NCI-H2029 (cell line): ENCODE data around the gene COLEC12.

Experiments used
- DNase-seq: peaks from one replicate; lab custom pipeline; 2025; lab: John Stamatoyannopoulos, UW

Gene COLEC12

DNA sequence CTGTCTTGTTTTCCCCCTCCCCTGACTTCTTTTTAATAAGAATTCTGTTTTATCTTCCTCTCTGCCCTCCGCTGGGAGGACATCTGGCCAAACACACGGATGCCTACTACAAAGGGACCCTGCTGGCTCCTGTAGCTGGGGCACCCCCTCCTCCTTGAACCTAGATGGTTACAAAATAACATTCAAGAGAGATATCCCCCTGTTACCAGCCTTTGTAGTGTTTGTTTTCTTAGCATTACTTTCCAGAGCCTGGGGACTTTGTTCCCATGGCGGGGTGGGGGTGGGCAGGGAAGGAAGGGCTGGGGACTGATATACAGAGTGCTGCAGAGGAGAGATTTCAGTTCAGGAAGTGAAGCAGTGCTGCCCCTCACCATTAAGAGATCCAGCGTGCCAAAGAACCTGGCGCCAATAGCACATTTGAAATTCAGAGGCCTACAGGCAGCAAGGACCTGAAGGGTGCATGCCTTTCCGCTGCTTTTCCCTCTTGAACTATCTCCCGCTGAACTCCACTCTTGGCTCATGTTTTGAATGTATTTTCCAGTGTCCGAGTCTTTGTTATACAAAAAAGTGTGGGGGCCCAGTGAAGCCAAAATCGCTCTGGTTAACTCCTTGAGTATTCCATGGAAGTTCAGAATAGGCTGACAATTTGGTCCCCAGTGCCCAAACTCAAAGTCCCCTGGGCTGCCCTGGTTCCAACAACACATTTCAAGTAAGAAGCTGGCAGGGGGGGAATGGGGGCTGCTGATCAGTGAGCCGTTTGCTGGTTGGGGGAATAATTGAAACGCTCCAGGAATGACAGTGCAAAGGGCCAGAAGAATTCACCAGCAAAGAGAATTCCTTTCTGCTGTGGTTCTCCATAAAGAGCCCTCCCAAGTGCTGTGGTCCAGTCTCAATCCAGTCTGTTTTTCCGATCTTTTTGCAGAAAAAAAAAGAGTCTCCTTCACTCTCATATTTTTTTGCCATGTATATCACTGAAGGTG is 137.9 kb downstream of the COLEC12 start:
- no peak for DNase-seq

DNA sequence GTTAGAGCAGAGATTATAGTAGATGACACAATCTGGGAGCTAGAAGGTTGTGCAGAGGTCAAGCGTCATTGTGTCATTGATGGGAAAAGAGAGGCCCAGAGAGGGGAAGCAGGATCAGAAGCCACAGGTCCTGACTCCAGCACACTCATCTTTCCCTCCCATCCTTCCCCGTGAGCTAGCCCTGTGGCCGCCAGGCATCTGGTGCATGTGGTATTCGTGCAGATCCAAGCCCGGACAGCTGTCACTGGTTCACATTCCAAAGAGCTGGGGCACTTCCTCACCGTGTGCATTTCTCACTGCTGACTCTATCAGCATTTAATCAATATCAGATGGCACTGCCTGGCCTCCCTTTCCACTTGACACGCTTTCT is 138.6 kb downstream of the COLEC12 start:
- DNase-seq, result no peak

GRCh38 chr18:361100-361732 is 139.3 kb downstream of the COLEC12 start:
- DNase-seq, result no peak

DNA sequence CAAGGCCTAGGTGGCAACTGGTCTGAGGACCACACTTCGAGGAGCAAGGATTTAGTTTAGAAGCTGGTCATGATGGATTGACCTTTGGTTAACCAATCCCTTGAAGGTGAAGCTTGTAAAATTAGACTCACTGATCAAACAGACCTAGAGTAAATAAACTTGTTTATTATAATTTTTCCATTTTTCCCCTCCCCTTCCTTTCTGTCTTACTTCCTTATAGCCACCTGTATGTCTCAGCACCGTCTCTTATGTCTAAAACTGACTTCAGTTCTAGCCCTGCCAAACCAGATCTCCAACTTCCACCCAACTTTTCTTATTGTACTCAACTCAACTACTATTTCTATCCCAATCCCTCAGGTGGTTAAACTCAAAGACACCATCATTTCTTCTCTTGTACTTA is 139.8 kb downstream of the COLEC12 start:
- DNase-seq, result no peak

GRCh38 chr18:356778-357177 is 143.7 kb downstream of the COLEC12 start:
- no peak for DNase-seq

DNA sequence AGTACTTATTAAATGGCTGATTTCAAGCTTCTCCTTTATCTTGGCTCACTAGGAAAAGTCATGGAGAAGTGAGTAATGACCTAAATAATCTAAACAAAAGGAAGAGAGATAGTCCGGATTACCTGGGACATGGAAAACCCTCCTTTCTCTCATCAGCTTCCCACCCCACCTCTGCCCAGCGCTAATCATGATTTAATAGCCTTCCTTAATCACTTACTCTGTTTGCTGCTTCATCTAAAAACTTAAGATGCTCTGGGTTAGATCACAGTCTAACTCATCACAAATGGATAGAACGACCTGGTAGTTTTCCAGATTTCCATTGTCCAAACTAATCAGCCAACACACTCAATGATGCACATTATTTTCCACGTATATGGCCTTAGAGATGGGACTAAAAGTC is 144.8 kb downstream of the COLEC12 start:
- no peak for DNase-seq

DNA sequence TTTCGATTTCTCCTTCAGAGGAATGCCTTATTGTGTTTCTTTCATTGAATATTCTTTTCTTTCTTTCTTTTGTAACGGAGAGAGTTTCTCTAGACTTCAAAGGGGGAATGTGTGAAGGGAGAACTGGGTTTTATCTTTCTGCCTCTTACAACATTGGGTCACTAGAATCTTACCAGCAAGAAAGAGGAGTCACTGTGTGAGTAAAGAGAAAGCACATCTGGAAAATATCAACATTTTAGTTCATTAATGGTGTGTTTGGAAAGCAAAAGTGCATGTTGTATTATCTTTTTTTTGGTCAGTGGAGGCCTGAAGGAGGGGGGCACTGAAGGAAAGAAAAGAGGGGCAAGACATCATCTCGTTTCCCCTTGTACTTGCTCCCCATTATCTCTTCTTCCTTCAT is 146.0 kb downstream of the COLEC12 start:
- DNase-seq, result no peak

- DNase-seq, result no peak
These were observed 146.5 kb downstream of the COLEC12 start for GRCh38 chr18:354003-354402.

- DNase-seq, result no peak
These were observed 148.1 kb downstream of the COLEC12 start for GRCh38 chr18:352438-352837.

DNA sequence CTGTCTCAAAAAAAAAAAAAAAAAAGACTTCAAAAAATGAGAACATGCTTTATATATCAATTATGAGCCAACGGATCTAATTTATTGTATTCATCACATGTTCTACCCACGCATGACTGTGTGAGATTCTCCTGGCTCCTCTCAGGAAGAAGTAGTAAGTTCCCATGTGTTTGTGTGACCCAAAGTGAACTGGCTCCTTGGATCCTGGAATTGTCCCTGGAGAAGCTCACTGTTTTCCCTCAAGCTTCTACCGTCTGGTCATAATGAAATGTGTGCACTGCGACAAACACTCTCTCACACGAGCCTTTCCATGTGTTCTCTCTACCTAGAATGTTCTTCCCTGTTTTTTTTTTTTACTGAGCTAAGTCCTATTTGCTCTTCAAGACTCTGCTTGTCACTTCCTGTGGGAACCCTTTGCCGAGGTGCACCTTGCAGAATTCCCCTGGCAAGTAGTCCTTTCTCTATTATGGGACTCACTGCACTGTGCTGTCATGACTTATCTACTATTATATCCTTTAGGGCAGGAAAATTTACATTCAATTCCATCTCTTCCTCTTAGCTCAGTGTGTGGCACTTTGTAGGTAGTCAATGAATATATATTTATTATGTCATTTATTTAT is 149.4 kb downstream of the COLEC12 start:
- no peak for DNase-seq

- DNase-seq, result no peak
These were observed 153.9 kb downstream of the COLEC12 start for GRCh38 chr18:346600-346999.

GRCh38 chr18:341102-341501 is 159.4 kb downstream of the COLEC12 start:
- DNase-seq, result no peak

DNA sequence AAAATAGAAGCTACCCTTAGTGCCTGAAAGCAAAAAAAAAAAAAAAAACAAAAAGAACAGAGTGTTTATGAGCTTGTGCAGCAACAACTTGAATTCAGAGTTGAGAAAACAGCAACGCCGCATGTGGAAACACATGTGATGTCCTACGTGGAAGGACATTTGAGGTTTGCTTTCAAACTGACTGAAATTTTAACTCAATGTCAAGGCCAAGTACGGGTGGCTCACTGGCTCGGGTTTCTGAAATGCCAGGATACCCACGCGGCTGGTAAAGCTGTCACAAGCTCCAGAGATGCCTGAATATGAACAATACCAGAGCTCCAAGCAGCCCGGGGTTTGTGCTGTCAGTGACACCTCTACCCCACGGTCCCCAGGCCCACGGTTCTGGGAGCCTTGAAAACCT is 160.5 kb downstream of the COLEC12 start:
- DNase-seq, result no peak

- no peak for DNase-seq
These were observed 161.3 kb downstream of the COLEC12 start for GRCh38 chr18:339200-339599.

- no peak for DNase-seq
These were observed 163.8 kb downstream of the COLEC12 start for GRCh38 chr18:336713-337112.

- no peak for DNase-seq
These were observed 164.8 kb downstream of the COLEC12 start for GRCh38 chr18:335733-336132.

- DNase-seq, result no peak
These were observed 165.8 kb downstream of the COLEC12 start for GRCh38 chr18:334575-335132.

DNA sequence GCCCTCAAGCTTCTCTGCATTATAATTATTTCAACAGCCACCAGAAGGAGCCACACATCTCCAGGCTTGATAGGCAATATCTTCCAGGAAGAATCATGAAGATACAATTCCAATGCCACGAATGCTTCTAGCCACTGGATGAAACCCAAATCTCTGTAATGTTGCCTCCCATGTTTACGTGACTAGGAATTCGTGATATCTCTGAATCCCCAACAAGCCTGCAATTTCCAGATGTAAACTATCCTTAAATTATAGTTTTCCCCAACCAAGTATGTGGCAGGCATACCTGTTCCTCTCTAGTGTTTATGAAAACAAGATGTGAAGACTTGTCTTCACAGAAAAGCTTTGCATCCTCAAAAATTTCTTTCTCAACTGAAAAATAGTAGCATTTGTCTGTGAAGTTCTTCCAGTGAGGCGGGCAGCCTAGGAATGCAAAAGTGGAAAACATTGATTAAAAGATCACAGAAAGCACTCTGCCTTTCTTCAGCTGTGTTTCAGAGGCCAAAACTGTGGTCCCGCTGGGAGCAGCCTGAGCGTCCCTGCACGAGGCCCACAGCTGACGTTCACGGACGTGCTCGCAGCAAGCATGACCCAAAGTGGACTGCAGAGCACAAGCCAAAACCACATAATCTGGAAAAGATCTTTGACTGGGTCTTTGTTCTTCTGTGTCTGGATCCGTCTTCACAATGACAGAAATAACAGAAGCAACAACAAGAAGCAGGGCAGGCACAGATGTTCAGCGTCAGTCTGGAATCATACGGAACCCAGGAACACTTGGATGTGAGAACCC is 167.6 kb downstream of the COLEC12 start:
- DNase-seq, result no peak

DNA sequence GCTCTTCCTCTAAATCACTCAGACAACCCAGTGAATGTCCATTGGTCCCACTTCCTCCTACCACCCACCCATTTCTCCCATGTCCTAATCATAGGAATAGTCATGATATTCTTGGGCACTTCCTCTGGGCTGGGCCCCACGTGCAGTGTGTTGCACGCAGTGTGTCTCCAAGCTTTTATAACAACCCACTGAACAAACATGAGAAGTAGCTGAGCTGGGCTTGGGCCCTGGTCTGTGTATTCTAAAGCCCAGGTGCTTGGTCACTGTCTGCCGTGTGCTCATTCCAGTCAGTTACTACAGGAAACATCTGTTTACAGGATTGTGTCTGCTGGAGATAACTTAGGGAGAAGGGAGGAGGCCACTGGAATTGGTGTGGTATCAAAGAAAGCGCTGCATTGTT is 168.5 kb downstream of the COLEC12 start:
- DNase-seq, result no peak

DNA sequence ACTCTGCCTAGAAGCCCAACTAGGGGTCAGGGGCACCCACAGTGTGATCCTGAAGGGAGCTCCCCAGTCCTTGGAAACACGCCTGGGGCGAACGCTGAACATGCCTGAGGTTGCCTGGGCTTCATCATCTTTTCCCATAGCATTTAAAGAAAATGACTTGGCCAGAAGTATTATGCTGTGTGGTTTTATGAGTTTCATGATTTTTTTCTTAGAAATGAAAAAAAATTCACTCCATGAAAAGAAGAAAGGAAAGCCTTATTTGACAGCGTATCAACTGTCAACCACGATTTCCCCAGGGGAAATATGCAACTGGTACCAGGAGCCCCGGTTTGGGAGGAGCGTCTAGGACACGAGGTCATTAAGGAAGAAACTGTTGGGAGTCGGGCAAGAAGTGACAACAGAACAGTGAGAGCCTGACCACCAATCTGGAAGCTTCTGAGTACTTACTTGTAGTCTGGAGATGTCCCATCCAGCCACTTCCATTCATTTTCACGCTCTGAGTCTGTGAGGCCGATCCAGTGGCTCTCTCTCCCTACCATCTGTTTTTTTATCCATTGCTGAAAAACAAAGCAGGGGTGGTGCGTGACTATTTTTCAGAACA is 169.2 kb downstream of the COLEC12 start:
- DNase-seq, result no peak

GRCh38 chr18:328928-329327 is 171.6 kb downstream of the COLEC12 start:
- DNase-seq, result no peak
